Mesendoderm (in vitro differentiated cells): ENCODE measurements around the gene RIOX2.

Experiments
- DNase-seq: peaks from one replicate; pipeline ENCODE4 v3.0.0; 2013
- H2AK5ac ChIP-seq: 2 replicates; pipeline ENCODE4 v1.6.1; 2013; ENCODE audit warnings: low read length, inconsistent platforms
- H2BK120ac ChIP-seq: 2 replicates; pipeline ENCODE4 v1.6.1; 2013; ENCODE audit warnings: low read depth, mild to moderate bottlenecking, low read length, moderate library complexity, mixed read lengths
- H2BK15ac ChIP-seq: replicated peaks from 2 replicates; pipeline ENCODE4 v1.6.1; 2013; ENCODE audit warnings: low read depth, mild to moderate bottlenecking, moderate library complexity
- H2BK5ac ChIP-seq: 2 replicates; pipeline ENCODE4 v1.6.1; 2013; ENCODE audit warnings: low read length, inconsistent platforms
- H3K18ac ChIP-seq: 2 replicates; pipeline ENCODE4 v1.6.1; 2013; ENCODE audit warnings: mild to moderate bottlenecking, low read length, mixed read lengths
- H3K23ac ChIP-seq: one replicate; pipeline ENCODE4 v1.6.1; 2013; ENCODE audit warnings: low read length
- H3K27ac ChIP-seq: 2 replicates; pipeline ENCODE4 v1.5.1; 2013; ENCODE audit warnings: low read depth, mild to moderate bottlenecking, inconsistent platforms, low read length, moderate library complexity
- H3K27me3 ChIP-seq: 2 replicates; pipeline ENCODE4 v1.6.1; 2013; ENCODE audit warnings: low read length, control low read depth, mild to moderate bottlenecking, inconsistent platforms; ENCODE audit not compliant: insufficient read depth, poor library complexity
- H3K36me3 ChIP-seq: 2 replicates; pipeline ENCODE4 v1.6.1; 2013; ENCODE audit warnings: low read length, inconsistent platforms; ENCODE audit not compliant: control insufficient read depth, insufficient read depth
- H3K4ac ChIP-seq: one replicate; pipeline ENCODE4 v1.6.1; 2013; ENCODE audit warnings: low read depth, mild to moderate bottlenecking, low read length, moderate library complexity
- H3K4me1 ChIP-seq: 2 replicates; pipeline ENCODE4 v1.6.1; 2013; ENCODE audit warnings: low read depth, low read length, inconsistent platforms; ENCODE audit not compliant: control insufficient read depth
- H3K4me2 ChIP-seq: 2 replicates; pipeline ENCODE4 v1.6.1; 2013; ENCODE audit warnings: low read length
- H3K4me3 ChIP-seq: 2 replicates; pipeline ENCODE4 v1.5.1; 2013; ENCODE audit warnings: mild to moderate bottlenecking, low read length
- H3K56ac ChIP-seq: one replicate; pipeline ENCODE4 v1.6.1; 2013; ENCODE audit warnings: low read length
- H3K79me1 ChIP-seq: 2 replicates; pipeline ENCODE4 v1.6.1; 2013; ENCODE audit warnings: low read length, inconsistent platforms
- H3K79me2 ChIP-seq: 2 replicates; pipeline ENCODE4 v1.6.1; 2013; ENCODE audit warnings: mild to moderate bottlenecking, low read length; ENCODE audit not compliant: control insufficient read depth, insufficient read depth
- H3K9ac ChIP-seq: 2 replicates; pipeline ENCODE4 v1.6.1; 2013; ENCODE audit warnings: low read length, inconsistent platforms
- H4K5ac ChIP-seq: one replicate; pipeline ENCODE4 v1.6.1; 2013; ENCODE audit warnings: low read length
- H4K8ac ChIP-seq: one replicate; pipeline ENCODE4 v1.6.1; 2013; ENCODE audit warnings: low read depth, mild to moderate bottlenecking, control low read depth, low read length, moderate library complexity
- WGBS: extraction: QIAGEN DNeasy Blood & Tissue Kit; methylation state at CpG from one replicate; pipeline ENCODE4 v1.1.7; 2013; ENCODE audit warnings: low lambda C conversion rate, missing lambda C conversion rate; ENCODE audit not compliant: insufficient coverage; ENCODE audit errors: extremely low coverage; 5-methylcytosine and 5-hydroxymethylcytosine counted together

Gene RIOX2

GRCh38 chr3:97972976-97973375 is 745 bp upstream of the RIOX2 start:
- no peaks in the 10 kb centered on the region for H3K4me1 ChIP-seq
- H2BK5ac ChIP-seq = no peak overlapping the region
- no peak for DNase-seq
- H3K36me3 ChIP-seq = no peaks in the 10 kb centered on the region
- H3K4ac ChIP-seq = no peak overlapping the region
- H3K23ac ChIP-seq = no peak overlapping the region
- no CpG with 5 or more reads among the region's 9 CpGs for WGBS
- no peak overlapping the region for H2BK15ac ChIP-seq
- no peak overlapping the region for H3K56ac ChIP-seq
- H3K9ac ChIP-seq = no peak overlapping the region
- no peak overlapping the region for H3K4me3 ChIP-seq
- H2BK120ac ChIP-seq = no peak overlapping the region
- H3K18ac ChIP-seq = no peak overlapping the region
- no peak overlapping the region for H3K27ac ChIP-seq
- no peak overlapping the region for H4K5ac ChIP-seq
- no peak overlapping the region for H4K8ac ChIP-seq
- no peaks in the 10 kb centered on the region for H3K79me2 ChIP-seq
- no peak overlapping the region for H2AK5ac ChIP-seq
- H3K79me1 ChIP-seq = no peaks in the 10 kb centered on the region
- no peaks in the 10 kb centered on the region for H3K27me3 ChIP-seq
- H3K4me2 ChIP-seq = no peak overlapping the region

DNA sequence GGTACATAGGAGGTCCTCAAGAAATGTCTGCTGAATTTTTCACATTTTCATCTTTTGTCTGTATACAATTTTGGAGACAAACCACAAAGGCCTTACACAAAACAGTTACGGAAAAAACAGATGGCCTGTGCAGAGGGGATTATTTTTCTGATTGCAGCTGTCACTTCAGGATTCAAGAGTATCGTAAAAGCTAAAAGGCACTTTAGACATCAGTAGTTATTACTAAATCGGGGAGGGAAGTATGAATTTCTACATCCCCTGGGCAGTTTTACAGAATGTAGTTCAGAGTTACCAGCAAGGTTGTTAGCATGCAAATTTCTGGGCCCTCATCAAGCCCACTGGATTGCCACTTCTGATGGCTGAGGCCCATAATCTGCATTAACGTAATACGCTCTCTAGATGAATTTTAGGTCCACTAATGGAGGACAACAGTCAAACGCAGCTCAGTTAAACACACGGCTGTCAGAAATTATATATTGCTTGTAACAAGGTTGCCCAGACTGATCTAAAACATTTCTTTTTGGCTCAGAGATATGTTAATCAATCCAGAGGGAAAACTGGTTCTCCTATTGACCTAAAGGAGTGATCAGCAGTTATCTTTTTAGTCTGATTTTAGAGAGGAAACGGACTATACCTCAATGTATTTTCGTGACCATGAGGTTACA is 1.1 kb downstream of the RIOX2 start:
- H2BK15ac ChIP-seq = no peak overlapping the region
- H4K8ac ChIP-seq = no peak overlapping the region
- no peak overlapping the region for H2BK120ac ChIP-seq
- no peak overlapping the region for H2BK5ac ChIP-seq
- no peak overlapping the region for H3K4me3 ChIP-seq
- peak overlapping the region; percentile 80 for H3K9ac ChIP-seq
- peak overlapping the region; percentile 90 for H3K56ac ChIP-seq
- no peaks in the 10 kb centered on the region for H3K79me2 ChIP-seq
- no peak for DNase-seq
- no peak overlapping the region for H3K27ac ChIP-seq
- no peak overlapping the region for H2AK5ac ChIP-seq
- no peaks in the 10 kb centered on the region for H3K27me3 ChIP-seq
- WGBS = no CpG with 5 or more reads among the region's 9 CpGs
- H3K4me2 ChIP-seq = peak overlapping the region; percentile 89
- H3K4me1 ChIP-seq = no peaks in the 10 kb centered on the region
- H3K18ac ChIP-seq = no peak overlapping the region
- H3K4ac ChIP-seq = no peak overlapping the region
- H3K36me3 ChIP-seq = no peaks in the 10 kb centered on the region
- no peak overlapping the region for H3K23ac ChIP-seq
- no peak overlapping the region for H4K5ac ChIP-seq
- H3K79me1 ChIP-seq = peaks cover 2% of the 10 kb centered on the region

DNA sequence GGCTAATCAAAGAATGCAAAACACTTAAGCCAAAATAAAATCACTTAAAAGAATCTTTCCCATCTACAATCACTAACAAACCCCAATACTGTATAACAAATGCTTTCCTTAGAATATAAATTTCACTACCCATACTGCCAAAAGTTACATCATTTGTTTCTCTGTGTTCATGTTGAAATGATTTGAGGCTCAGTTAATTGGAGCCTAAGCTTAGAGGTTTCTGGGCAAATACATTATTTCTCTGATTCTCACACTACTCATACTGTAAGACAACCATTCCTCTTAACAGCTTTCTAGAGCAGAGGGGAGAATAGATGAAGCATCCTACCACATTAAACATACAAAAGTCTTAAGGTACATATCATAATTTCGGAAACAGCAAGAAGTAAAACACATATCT is 2.1 kb downstream of the RIOX2 start:
- WGBS = no CpG with 5 or more reads among the region's 1 CpG
- no peak overlapping the region for H3K4me3 ChIP-seq
- H3K18ac ChIP-seq = no peak overlapping the region
- H3K4me2 ChIP-seq = no peak overlapping the region
- DNase-seq = no peak
- H3K56ac ChIP-seq = no peak overlapping the region
- H3K27me3 ChIP-seq = no peaks in the 10 kb centered on the region
- H3K4ac ChIP-seq = no peak overlapping the region
- no peak overlapping the region for H4K8ac ChIP-seq
- H3K4me1 ChIP-seq = no peaks in the 10 kb centered on the region
- no peaks in the 10 kb centered on the region for H3K36me3 ChIP-seq
- no peak overlapping the region for H2BK15ac ChIP-seq
- no peak overlapping the region for H3K23ac ChIP-seq
- no peak overlapping the region for H2AK5ac ChIP-seq
- no peak overlapping the region for H2BK5ac ChIP-seq
- H4K5ac ChIP-seq = no peak overlapping the region
- H3K79me2 ChIP-seq = peaks cover 2% of the 10 kb centered on the region
- H3K79me1 ChIP-seq = peaks cover 2% of the 10 kb centered on the region
- no peak overlapping the region for H2BK120ac ChIP-seq
- H3K27ac ChIP-seq = no peak overlapping the region
- H3K9ac ChIP-seq = no peak overlapping the region

DNA sequence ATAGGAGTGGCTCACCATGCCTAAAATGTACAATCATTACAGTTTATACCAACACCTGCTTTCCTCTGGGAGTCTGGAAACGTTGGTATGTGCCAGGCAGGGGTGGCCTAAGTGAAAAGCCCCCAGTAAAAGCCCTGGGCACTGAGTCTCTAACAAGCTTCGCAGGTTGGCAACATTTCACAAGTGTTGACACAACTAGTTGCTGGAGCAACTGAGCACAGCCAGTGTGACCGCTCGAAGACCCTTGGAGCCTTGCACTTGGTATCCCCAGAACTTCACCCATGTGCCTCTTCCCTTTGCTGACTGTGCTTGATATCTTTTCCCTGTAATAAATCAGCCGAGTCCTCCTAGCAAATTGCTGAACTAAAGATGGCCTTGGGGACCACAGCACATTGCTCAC is 2.7 kb downstream of the RIOX2 start:
- Histone ChIP-seq H3K23ac (no peak overlapping the region), H3K36me3 (no peaks in the 10 kb centered on the region), H3K56ac (no peak overlapping the region), H4K5ac (no peak overlapping the region), H3K9ac (no peak overlapping the region), H3K4me2 (no peak overlapping the region), H3K4me1 (no peaks in the 10 kb centered on the region), H3K79me1 (peaks cover 2% of the 10 kb centered on the region), H2AK5ac (no peak overlapping the region), H2BK120ac (no peak overlapping the region), H2BK5ac (no peak overlapping the region), H3K4me3 (no peak overlapping the region), H2BK15ac (no peak overlapping the region), H3K4ac (no peak overlapping the region), H3K27ac (no peak overlapping the region), H3K27me3 (no peaks in the 10 kb centered on the region), H4K8ac (no peak overlapping the region), H3K79me2 (peaks cover 2% of the 10 kb centered on the region), H3K18ac (no peak overlapping the region)
- whole genome bisulfite sequencing = no CpG with 5 or more reads among the region's 5 CpGs
- DNase-seq = no peak

- no peak overlapping the region for H3K56ac ChIP-seq
- no peaks in the 10 kb centered on the region for H3K4me1 ChIP-seq
- no peak overlapping the region for H2BK5ac ChIP-seq
- H2BK120ac ChIP-seq = no peak overlapping the region
- H3K4me2 ChIP-seq = no peak overlapping the region
- H3K23ac ChIP-seq = no peak overlapping the region
- no peak for DNase-seq
- H2BK15ac ChIP-seq = no peak overlapping the region
- H2AK5ac ChIP-seq = no peak overlapping the region
- H3K79me1 ChIP-seq = peaks cover 4% of the 10 kb centered on the region
- no peaks in the 10 kb centered on the region for H3K27me3 ChIP-seq
- no peak overlapping the region for H3K27ac ChIP-seq
- H3K36me3 ChIP-seq = no peaks in the 10 kb centered on the region
- no peak overlapping the region for H3K4ac ChIP-seq
- no peak overlapping the region for H4K8ac ChIP-seq
- H3K79me2 ChIP-seq = peaks cover 2% of the 10 kb centered on the region
- no peak overlapping the region for H3K4me3 ChIP-seq
- H3K9ac ChIP-seq = no peak overlapping the region
- H3K18ac ChIP-seq = no peak overlapping the region
- H4K5ac ChIP-seq = no peak overlapping the region
- no CpG with 5 or more reads among the region's 1 CpG for WGBS
These were observed 3.9 kb downstream of the RIOX2 start for GRCh38 chr3:97968376-97968775.

- no peaks in the 10 kb centered on the region for H3K27me3 ChIP-seq
- no peak overlapping the region for H3K4me3 ChIP-seq
- no peak overlapping the region for H3K4ac ChIP-seq
- H2BK120ac ChIP-seq = no peak overlapping the region
- no peak overlapping the region for H3K4me2 ChIP-seq
- H3K56ac ChIP-seq = no peak overlapping the region
- no peak overlapping the region for H4K5ac ChIP-seq
- no peak overlapping the region for H2BK15ac ChIP-seq
- H2BK5ac ChIP-seq = no peak overlapping the region
- no peak overlapping the region for H4K8ac ChIP-seq
- H3K18ac ChIP-seq = no peak overlapping the region
- no CpG with 5 or more reads among the region's 8 CpGs for WGBS
- no peaks in the 10 kb centered on the region for H3K4me1 ChIP-seq
- DNase-seq = peak; percentile 16
- H3K36me3 ChIP-seq = no peaks in the 10 kb centered on the region
- H2AK5ac ChIP-seq = no peak overlapping the region
- no peak overlapping the region for H3K9ac ChIP-seq
- H3K79me1 ChIP-seq = peaks cover 4% of the 10 kb centered on the region
- peaks cover 2% of the 10 kb centered on the region for H3K79me2 ChIP-seq
- H3K23ac ChIP-seq = no peak overlapping the region
- no peak overlapping the region for H3K27ac ChIP-seq
These were observed 4.3 kb downstream of the RIOX2 start for GRCh38 chr3:97967966-97968365.
